PC-9 (cell line): ENCODE measurements around the gene GPATCH4.
"Not testable (repeated sequence)": the region's sequence is repeated elsewhere in the genome, so short reads cannot be mapped to it uniquely, and the experiment has no call there.

Experiments used
- CTCF ChIP-seq: fragments of 200-600 bp; sonication (generic); conservative IDR thresholded peaks from 2 replicates; pipeline ENCODE4 v1.6.1; 2017; ENCODE audit warnings: mixed run types, antibody characterized with exemption, mild to moderate bottlenecking, moderate library complexity
- EZH2 ChIP-seq: fragments of 200-600 bp; sonication (generic); IDR thresholded peaks from 2 replicates; pipeline ENCODE4 v1.8.0; 2017; ENCODE audit warnings: antibody characterized with exemption, low read depth

- not testable (repeated sequence) for TF ChIP-seq CTCF, EZH2
Observed at GRCh38 chr1:156587927-156588326, 13.4 kb downstream of the GPATCH4 start.
